Astrocyte of the hippocampus (primary cell): ENCODE data around the gene SRMS.

Experiments used
- DNase-seq: peaks from one replicate; pipeline ENCODE4 v3.0.0; 2011; ENCODE audit warnings: low read depth, low spot score

Gene SRMS

GRCh38 chr20:63539441-63540370, 7.8 kb downstream of the SRMS start:
- DNase-seq, result no peak

- no peak for DNase-seq
These were observed 8.5 kb downstream of the SRMS start for GRCh38 chr20:63539092-63539430.

- no peak for DNase-seq
These were observed 9.1 kb downstream of the SRMS start for GRCh38 chr20:63538204-63539091.

GRCh38 chr20:63537525-63538203, 9.9 kb downstream of the SRMS start:
- peak; percentile 92 for DNase-seq

GRCh38 chr20:63536997-63537524, 10.5 kb downstream of the SRMS start, which contains the start of gene PTK6:
Gene PTK6 (minus strand): TSS chr20:63537376. CDS start chr20:63537314, 62 bp downstream.
- no peak for DNase-seq

GRCh38 chr20:63536241-63536977, 11.1 kb downstream of the SRMS start:
- DNase-seq, result no peak

- no peak for DNase-seq
These were observed 12.5 kb downstream of the SRMS start for GRCh38 chr20:63534831-63535651.

- no peak for DNase-seq
These were observed 13.1 kb downstream of the SRMS start for GRCh38 chr20:63534427-63534830.

GRCh38 chr20:63533871-63534393, 13.6 kb downstream of the SRMS start:
- DNase-seq, result no peak

- DNase-seq, result no peak
These were observed 14.2 kb downstream of the SRMS start for GRCh38 chr20:63533388-63533787.

- no peak for DNase-seq
These were observed 15.0 kb downstream of the SRMS start for GRCh38 chr20:63532449-63532971.

- DNase-seq, result no peak
These were observed 15.7 kb downstream of the SRMS start for GRCh38 chr20:63531686-63532448.

GRCh38 chr20:63530788-63531160, 16.8 kb downstream of the SRMS start:
- no peak for DNase-seq

GRCh38 chr20:63529861-63530787, 17.4 kb downstream of the SRMS start:
- no peak for DNase-seq

GRCh38 chr20:63529180-63529860, 18.2 kb downstream of the SRMS start:
- DNase-seq, result no peak

GRCh38 chr20:63527184-63527583, 20.4 kb downstream of the SRMS start:
- DNase-seq, result no peak

- DNase-seq, result no peak
These were observed 21.6 kb downstream of the SRMS start for GRCh38 chr20:63525971-63526370.
